Colonic mucosa (tissue), 4 donors: ENCODE results near the gene NLGN4X. TPM values are rescaled to one million over a fixed set of nuclear protein-coding genes. Genes with fewer than 3 reads are reported as not detected.

Experiments used
- DNase-seq: peaks from one replicate; pipeline ENCODE4 v3.0.0-alpha.2; 2020
- H3K27ac ChIP-seq: fragments of 200-600 bp; one replicate; pipeline ENCODE4 v1.8.0; 2021
- H3K27me3 ChIP-seq: fragments of 200-600 bp; one replicate; pipeline ENCODE4 v1.8.0; 2021
- H3K36me3 ChIP-seq: fragments of 200-600 bp; one replicate; pipeline ENCODE4 v1.8.0; 2021
- H3K4me1 ChIP-seq: fragments of 200-600 bp; one replicate; pipeline ENCODE4 v1.8.0; 2021; ENCODE audit warnings: mild to moderate bottlenecking
- H3K4me3 ChIP-seq: fragments of 200-600 bp; one replicate; pipeline ENCODE4 v1.8.0; 2021
- H3K9ac ChIP-seq, 2 donors: one replicate each; pipeline ENCODE4 v1.7.0; 2013; ENCODE audit warnings: control low read depth in 2 of 2, low read depth in 2 of 2, low read length in 2 of 2
- H3K9me3 ChIP-seq: fragments of 200-600 bp; one replicate; pipeline ENCODE4 v1.8.0; 2021
- CTCF ChIP-seq: fragments of 200-600 bp; IDR thresholded peaks from one replicate; pipeline ENCODE4 v1.8.0; 2022; ENCODE audit warnings: antibody characterized with exemption, mild to moderate bottlenecking
- intact Hi-C: fragments of 100-400 bp; cut with DNase I; formaldehyde crosslinking; loops from one replicate; pipeline ENCODE4 v1.14.1; 2022
- total RNA-seq, 2 donors: library from RNA; stranded (reverse); fragmentation: NEBNext Ultra II Directional in 1 of 2; extraction: Animal tissue kit (Norgen Biotek cat#: 25700) in 1 of 2; gene quantifications; one replicate each; pipeline ENCODE4 v1.2.1, GENCODE V29; 2021
- donor health status: healthy.
- donor health status: DM: no; HTN: no; CAD: no.
- donor health status: DM: no; HTN: no; CAD: no.

Gene NLGN4X
- total RNA-seq, 2 donors from 2014 or later = 0.89 to 2.2 TPM

- no peak for DNase-seq
- no peaks in the 10 kb centered on the region for H3K4me1 ChIP-seq
- H3K36me3 ChIP-seq = no peaks in the 10 kb centered on the region
- no peaks in the 10 kb centered on the region for H3K9me3 ChIP-seq
- H3K27me3 ChIP-seq = no peaks in the 10 kb centered on the region
- H3K4me3 ChIP-seq = no peak overlapping the region
- H3K9ac ChIP-seq = no peak overlapping the region
- intact Hi-C loops = no loop called here
- TF ChIP-seq CTCF = no peak
- no peak overlapping the region for H3K27ac ChIP-seq
These were observed 263.3 kb downstream of the NLGN4X start for GRCh38 chrX:5965406-5965805.

- intact Hi-C loops = no loop called here
- H3K9ac ChIP-seq = no peak overlapping the region
- no peak for TF ChIP-seq CTCF
These were observed 269.4 kb downstream of the NLGN4X start for GRCh38 chrX:5959286-5959685.

GRCh38 chrX:5958523-5958922 is 270.1 kb downstream of the NLGN4X start:
- TF ChIP-seq CTCF = no peak
- no peak for DNase-seq
- H3K27ac ChIP-seq = no peak overlapping the region
- no peaks in the 10 kb centered on the region for H3K36me3 ChIP-seq
- H3K27me3 ChIP-seq = no peaks in the 10 kb centered on the region
- H3K4me1 ChIP-seq = no peaks in the 10 kb centered on the region
- no peak overlapping the region for H3K9ac ChIP-seq
- H3K4me3 ChIP-seq = no peak overlapping the region
- H3K9me3 ChIP-seq = no peaks in the 10 kb centered on the region
- intact Hi-C loops = no loop called here

More at GRCh38 chrX:5959286-5959685, 269.4 kb downstream of the NLGN4X start:
- Histone ChIP-seq H3K27me3 (no peaks in the 10 kb centered on the region), H3K4me3 (no peak overlapping the region), H3K36me3 (no peaks in the 10 kb centered on the region), H3K9me3 (no peaks in the 10 kb centered on the region), H3K4me1 (no peaks in the 10 kb centered on the region), H3K27ac (no peak overlapping the region)
- no peak for DNase-seq

GRCh38 chrX:5957506-5957905 is 271.2 kb downstream of the NLGN4X start:
- Histone ChIP-seq H3K9ac (no peak overlapping the region), H3K4me3 (no peak overlapping the region), H3K36me3 (no peaks in the 10 kb centered on the region), H3K9me3 (no peaks in the 10 kb centered on the region), H3K4me1 (no peaks in the 10 kb centered on the region), H3K27me3 (no peaks in the 10 kb centered on the region), H3K27ac (no peak overlapping the region)
- no peak for DNase-seq
- no peak for TF ChIP-seq CTCF
- intact Hi-C loops = no loop called here

GRCh38 chrX:5936438-5936837 is 292.2 kb downstream of the NLGN4X start:
- Histone ChIP-seq H3K4me3 (no peak overlapping the region), H3K27me3 (no peaks in the 10 kb centered on the region), H3K9ac (no peak overlapping the region)

More at GRCh38 chrX:5936438-5936837, 292.2 kb downstream of the NLGN4X start:
- no peaks in the 10 kb centered on the region for H3K4me1 ChIP-seq
- no peaks in the 10 kb centered on the region for H3K36me3 ChIP-seq
- TF ChIP-seq CTCF = no peak
- no peaks in the 10 kb centered on the region for H3K9me3 ChIP-seq
- H3K27ac ChIP-seq = no peak overlapping the region
- intact Hi-C loops = no loop called here
- no peak for DNase-seq
